T-helper 2 cell treated with Interferon-gamma antibody and Interleukin-4, amounts not matched to agents 100 ng/mL and 5 ng/mL, for 36 hours (primary cell): ENCODE data around the gene ROCK2. TPM values are rescaled to one million over a fixed set of nuclear protein-coding genes. Genes with fewer than 3 reads are reported as not detected.

ENCODE experiments used
- intact Hi-C: fragments of 100-400 bp; cut with micrococcal nuclease; formaldehyde crosslinking; loops from one replicate; pipeline ENCODE4 v1.15.1; 2023
- total RNA-seq: library from RNA; stranded (reverse); gene quantifications from 2 replicates; pipeline ENCODE4 v1.2.3, GENCODE V29; 2022

Gene ROCK2
- total RNA-seq, 1 donor from 2014 or later = 21.5 TPM

- intact Hi-C loops = no loop called here
Observed at GRCh38 chr2:11312770-11313471, 31.5 kb downstream of the ROCK2 start.

- intact Hi-C loops = no loop called here
Observed at GRCh38 chr2:11311543-11311942, 32.9 kb downstream of the ROCK2 start.

GRCh38 chr2:11310212-11310611 lies 34.2 kb downstream of the ROCK2 start:
- intact Hi-C loops = no loop called here

GRCh38 chr2:11309706-11310105 lies 34.7 kb downstream of the ROCK2 start:
- intact Hi-C loops = no loop called here

- intact Hi-C loops = no loop called here
Observed at GRCh38 chr2:11307764-11308415, 36.5 kb downstream of the ROCK2 start.

- intact Hi-C loops = no loop called here
Observed at GRCh38 chr2:11305958-11306357, 38.5 kb downstream of the ROCK2 start.

- intact Hi-C loops = no loop called here
Observed at GRCh38 chr2:11305338-11305737, 39.1 kb downstream of the ROCK2 start.

- intact Hi-C loops = no loop called here
Observed at GRCh38 chr2:11304476-11304875, 40.0 kb downstream of the ROCK2 start.

GRCh38 chr2:11303290-11304013 lies 41.0 kb downstream of the ROCK2 start:
- intact Hi-C loops = no loop called here

GRCh38 chr2:11299439-11299838 lies 45.0 kb downstream of the ROCK2 start:
- intact Hi-C loops = no loop called here

GRCh38 chr2:11298592-11298991 lies 45.8 kb downstream of the ROCK2 start:
- intact Hi-C loops = no loop called here

- intact Hi-C loops = no loop called here
Observed at GRCh38 chr2:11296401-11296800, 48.0 kb downstream of the ROCK2 start.

GRCh38 chr2:11292464-11293255 lies 51.8 kb downstream of the ROCK2 start:
- intact Hi-C loops = no loop called here

GRCh38 chr2:11290713-11291112 lies 53.7 kb downstream of the ROCK2 start:
- intact Hi-C loops = no loop called here

GRCh38 chr2:11290211-11290610 lies 54.2 kb downstream of the ROCK2 start:
- intact Hi-C loops = no loop called here

GRCh38 chr2:11288431-11288830 lies 56.0 kb downstream of the ROCK2 start:
- intact Hi-C loops = no loop called here

- intact Hi-C loops = no loop called here
Observed at GRCh38 chr2:11286749-11287148, 57.7 kb downstream of the ROCK2 start.

GRCh38 chr2:11286323-11286722 lies 58.1 kb downstream of the ROCK2 start:
- intact Hi-C loops = no loop called here

GRCh38 chr2:11285499-11285898 lies 58.9 kb downstream of the ROCK2 start:
- intact Hi-C loops = no loop called here

- intact Hi-C loops = no loop called here
Observed at GRCh38 chr2:11281186-11281585, 63.2 kb downstream of the ROCK2 start.

- intact Hi-C loops = no loop called here
Observed at GRCh38 chr2:11280713-11281112, 63.7 kb downstream of the ROCK2 start.

- intact Hi-C loops = no loop called here
Observed at GRCh38 chr2:11279398-11279797, 65.0 kb downstream of the ROCK2 start.
